GM12801 (cell line): ENCODE measurements around the gene EYS.

Source experiments
- TF ChIP-seq, protein P1 (sequence below): IDR thresholded peaks from one replicate; pipeline ENCODE4 v1.5.1; 2011; ENCODE audit warnings: control low read depth; ENCODE audit not compliant: insufficient read length; ENCODE audit errors: extremely low read depth

The EYS gene

DNA sequence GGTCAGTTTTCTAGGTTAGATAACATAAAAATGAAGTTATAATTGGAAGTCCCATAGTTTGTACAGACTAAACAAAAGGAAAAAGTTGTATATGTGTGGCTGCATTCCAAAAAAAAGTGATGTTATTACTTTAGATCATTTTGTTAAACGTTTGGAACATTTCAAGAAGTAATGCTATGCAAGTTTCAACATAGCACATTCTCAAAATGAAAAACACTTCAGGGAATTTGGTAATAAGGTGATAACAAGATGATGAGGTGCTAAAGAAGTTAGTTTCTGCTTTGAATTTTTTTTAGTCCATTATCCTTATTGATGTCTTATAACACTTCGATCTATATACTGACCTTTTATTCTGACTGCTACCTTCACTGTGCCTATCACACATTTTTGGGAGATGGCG, 1820.7 kb downstream of the EYS start:
- TF ChIP-seq, protein P1, sequence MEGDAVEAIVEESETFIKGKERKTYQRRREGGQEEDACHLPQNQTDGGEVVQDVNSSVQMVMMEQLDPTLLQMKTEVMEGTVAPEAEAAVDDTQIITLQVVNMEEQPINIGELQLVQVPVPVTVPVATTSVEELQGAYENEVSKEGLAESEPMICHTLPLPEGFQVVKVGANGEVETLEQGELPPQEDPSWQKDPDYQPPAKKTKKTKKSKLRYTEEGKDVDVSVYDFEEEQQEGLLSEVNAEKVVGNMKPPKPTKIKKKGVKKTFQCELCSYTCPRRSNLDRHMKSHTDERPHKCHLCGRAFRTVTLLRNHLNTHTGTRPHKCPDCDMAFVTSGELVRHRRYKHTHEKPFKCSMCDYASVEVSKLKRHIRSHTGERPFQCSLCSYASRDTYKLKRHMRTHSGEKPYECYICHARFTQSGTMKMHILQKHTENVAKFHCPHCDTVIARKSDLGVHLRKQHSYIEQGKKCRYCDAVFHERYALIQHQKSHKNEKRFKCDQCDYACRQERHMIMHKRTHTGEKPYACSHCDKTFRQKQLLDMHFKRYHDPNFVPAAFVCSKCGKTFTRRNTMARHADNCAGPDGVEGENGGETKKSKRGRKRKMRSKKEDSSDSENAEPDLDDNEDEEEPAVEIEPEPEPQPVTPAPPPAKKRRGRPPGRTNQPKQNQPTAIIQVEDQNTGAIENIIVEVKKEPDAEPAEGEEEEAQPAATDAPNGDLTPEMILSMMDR = no peak

DNA sequence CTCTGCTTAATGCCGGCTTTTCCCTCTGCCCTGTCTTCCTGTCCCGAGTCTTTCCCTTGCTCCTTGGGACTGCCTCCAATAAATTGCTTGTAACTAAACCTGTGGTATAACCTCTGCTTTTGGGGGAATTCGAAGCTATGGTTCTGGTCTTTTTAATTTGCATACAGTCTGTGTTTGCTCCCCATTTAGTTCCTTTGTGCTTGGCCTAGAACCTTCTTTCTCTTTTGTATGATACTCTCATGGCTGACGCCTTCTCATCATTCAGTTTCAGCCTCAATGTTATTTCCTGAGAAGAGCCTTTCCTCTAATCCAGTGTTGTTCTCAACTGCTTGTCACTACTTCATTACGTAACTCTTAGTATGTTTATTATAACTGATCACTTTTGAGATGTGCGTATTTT, 1823.4 kb downstream of the EYS start:
- TF ChIP-seq, protein P1 = no peak

DNA sequence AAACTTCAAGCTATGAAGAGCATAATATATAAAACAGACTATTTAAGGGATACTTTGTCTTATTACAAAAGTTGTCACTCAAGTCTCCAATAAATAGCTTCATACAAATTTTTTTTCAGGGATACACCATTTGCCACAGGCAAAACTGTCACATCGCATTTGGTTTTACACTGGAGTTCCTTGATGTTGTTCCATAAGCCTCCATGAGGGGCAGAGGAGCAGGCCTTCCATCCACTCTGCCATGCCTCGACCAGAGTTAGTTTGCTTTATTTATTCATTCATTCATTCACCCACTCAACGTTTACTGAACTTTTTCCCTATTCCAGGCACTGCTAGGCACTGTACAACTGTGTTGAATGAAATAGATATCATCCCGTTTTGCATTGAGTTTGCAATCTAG, 1824.8 kb downstream of the EYS start:
- TF ChIP-seq, protein P1 = no peak

DNA sequence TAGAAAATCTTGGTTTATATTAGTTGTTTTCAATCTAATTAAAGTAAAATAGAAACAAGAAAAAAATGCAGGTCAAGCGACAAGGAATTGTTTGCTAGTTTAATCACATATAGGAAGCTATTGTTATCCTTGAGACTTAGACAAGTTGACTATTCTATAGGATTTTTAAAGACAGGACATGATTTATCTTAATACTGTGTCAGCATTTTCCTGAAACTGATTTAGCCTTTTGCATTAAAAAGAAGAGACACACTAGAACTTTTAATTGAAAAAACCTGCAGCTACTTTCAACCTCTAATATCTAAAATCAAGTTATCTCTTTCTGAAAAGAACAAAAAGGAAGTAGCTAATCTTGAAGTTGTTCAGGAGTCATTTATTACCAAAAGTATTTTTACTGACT, 1825.2 kb downstream of the EYS start:
- TF ChIP-seq, protein P1 = no peak

DNA sequence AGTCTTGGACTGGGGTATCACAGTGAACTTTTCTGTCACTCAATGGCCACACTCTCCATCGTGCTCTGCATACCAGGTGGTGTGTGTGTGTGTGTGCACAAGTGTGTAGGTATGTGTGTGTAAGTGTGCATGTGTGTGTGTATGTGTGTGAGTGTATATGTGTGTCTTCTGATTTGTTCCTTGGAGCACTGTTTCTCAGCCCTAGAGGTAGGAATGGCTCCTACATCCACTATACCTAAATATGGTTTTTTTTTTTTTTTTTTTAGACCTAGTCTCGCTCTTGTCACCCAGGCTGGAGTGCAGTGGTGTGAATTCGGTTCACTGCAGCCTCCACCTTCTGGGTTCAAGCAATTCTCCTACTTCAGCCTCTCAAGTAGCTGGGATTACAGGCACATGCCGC, 1834.8 kb downstream of the EYS start:
- TF ChIP-seq, protein P1 = no peak

DNA sequence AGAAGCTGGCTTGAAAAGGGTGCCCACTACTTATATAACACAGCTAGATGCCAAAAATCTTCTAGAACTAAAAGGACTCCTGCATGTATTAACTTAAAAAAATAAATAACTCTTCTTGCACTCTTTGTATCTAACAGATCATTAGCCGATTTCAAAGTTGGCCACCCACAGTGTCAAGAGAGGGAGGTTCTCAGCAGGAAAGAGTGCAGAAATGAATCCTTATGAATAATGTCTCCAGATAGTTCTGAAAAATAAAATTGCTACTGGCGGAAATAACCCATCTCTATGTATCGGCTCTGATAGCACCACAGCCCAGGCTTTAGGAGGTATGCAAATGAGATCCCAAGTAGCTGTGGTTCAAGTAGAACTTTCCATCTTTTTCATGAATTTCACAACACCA, 1838.7 kb downstream of the EYS start:
- TF ChIP-seq, protein P1 = no peak

DNA sequence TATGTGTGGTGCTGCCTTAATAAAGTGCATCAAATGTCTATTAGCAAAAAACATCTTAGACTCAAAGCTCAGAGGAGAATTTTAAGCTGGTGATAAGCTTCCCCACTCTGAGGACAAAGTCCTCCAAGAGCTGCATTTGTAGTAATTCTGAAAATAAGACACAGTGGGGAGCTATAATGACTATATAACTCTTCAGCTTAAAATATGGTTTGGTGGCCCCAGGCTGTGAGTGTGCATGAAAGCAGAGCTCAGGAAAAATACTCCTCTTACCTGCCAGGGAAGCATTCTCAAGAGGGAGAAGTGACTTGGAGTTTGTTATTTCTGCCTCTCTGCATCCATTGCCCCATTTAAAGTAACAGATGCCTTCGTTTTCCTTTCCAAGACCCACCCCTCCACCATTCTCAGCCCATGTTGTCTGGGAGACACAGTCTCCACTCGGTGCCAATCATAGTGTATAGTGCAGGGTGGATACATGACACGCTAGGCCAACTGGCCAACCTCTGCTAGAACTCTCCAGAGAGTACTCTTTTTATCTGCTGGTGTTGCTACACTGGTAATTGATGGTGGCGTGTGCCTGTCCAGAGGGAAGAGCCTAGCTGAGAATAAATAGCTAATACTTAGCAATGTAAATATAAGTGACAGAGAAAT, 1842.2 kb downstream of the EYS start:
- TF ChIP-seq, protein P1 = no peak

DNA sequence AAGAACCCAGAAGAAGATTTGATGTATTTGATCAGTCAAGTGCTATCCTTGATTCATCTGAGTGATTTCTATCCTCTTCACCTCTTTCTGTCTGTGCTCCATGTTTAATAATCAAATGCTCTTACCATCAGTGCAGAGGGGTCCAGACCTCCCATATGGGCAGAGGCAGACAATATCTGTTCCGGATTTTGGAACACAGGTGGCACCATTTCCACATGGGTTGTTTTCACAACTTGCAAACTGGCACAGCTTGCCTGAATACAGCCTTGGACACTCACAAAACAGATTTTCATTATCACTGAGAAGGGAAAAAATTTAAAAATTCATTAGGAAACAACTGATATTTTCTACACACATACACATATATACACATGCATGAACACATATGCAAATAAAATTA, 1843.0 kb downstream of the EYS start:
- TF ChIP-seq, protein P1 = no peak
